Brain microvascular endothelial cell (primary cell): Measurements from ENCODE around the gene PVALB.

ENCODE experiments used
- DNase-seq: peaks from one replicate; pipeline ENCODE4 v3.0.0-alpha.2; 2020
- H3K27ac ChIP-seq: fragments of 250-450 bp; sonication (Bioruptor Pico); 2 replicates; pipeline ENCODE4 v1.5.1; 2020; ENCODE audit warnings: mild to moderate bottlenecking, moderate library complexity
- H3K27me3 ChIP-seq: fragments of 250-450 bp; sonication (Bioruptor Pico); replicated peaks from 2 replicates; pipeline ENCODE4 v1.5.1; 2020; ENCODE audit warnings: mild to moderate bottlenecking
- H3K36me3 ChIP-seq: fragments of 250-450 bp; sonication (Bioruptor Pico); replicated peaks from 2 replicates; pipeline ENCODE4 v1.5.1; 2020; ENCODE audit warnings: mild to moderate bottlenecking
- H3K4me3 ChIP-seq: 2 replicates; pipeline ENCODE4 v1.5.1; 2011; ENCODE audit warnings: low read depth, mild to moderate bottlenecking, control low read depth, low read length, moderate library complexity
- CTCF ChIP-seq: IDR thresholded peaks from 2 replicates; pipeline ENCODE4 v1.5.1; 2011; ENCODE audit warnings: low read depth, mild to moderate bottlenecking, moderate library complexity, low read length, control low read depth, inconsistent platforms; ENCODE audit errors: missing control alignments
- in situ Hi-C: cut with HindIII; loops from 2 replicates; pipeline ENCODE4 v1.10.0; 2017; ENCODE audit warnings: low sequenced_read_pairs, low pct_ligation_motif_present

Gene PVALB

GRCh38 chr22:36816339-36816635, 548 bp downstream of the PVALB start:
- H3K27me3 ChIP-seq = peaks cover 59% of the 10 kb centered on the region
- no peaks in the 10 kb centered on the region for H3K36me3 ChIP-seq
- in situ Hi-C loops = no loop called here
- H3K4me3 ChIP-seq = no peak overlapping the region
- H3K27ac ChIP-seq = no peak overlapping the region
- no peak for TF ChIP-seq CTCF
- no peak for DNase-seq

- H3K36me3 ChIP-seq = no peaks in the 10 kb centered on the region
- no peak overlapping the region for H3K4me3 ChIP-seq
- no peak overlapping the region for H3K27ac ChIP-seq
- no peak for DNase-seq
- in situ Hi-C loops = no loop called here
- no peak for TF ChIP-seq CTCF
- peaks cover 57% of the 10 kb centered on the region for H3K27me3 ChIP-seq
Measured at GRCh38 chr22:36815558-36816338, 1.1 kb downstream of the PVALB start.

GRCh38 chr22:36814801-36815200, 2.0 kb downstream of the PVALB start:
- in situ Hi-C loops = no loop called here
- peaks cover 54% of the 10 kb centered on the region for H3K27me3 ChIP-seq
- no peak for TF ChIP-seq CTCF

GRCh38 chr22:36811094-36811800, 5.6 kb downstream of the PVALB start:
- peaks cover 24% of the 10 kb centered on the region for H3K27me3 ChIP-seq
- no peak for TF ChIP-seq CTCF
- no peak overlapping the region for H3K4me3 ChIP-seq
- H3K36me3 ChIP-seq = no peaks in the 10 kb centered on the region
- no peak overlapping the region for H3K27ac ChIP-seq
- in situ Hi-C loops = no loop called here
- no peak for DNase-seq

More at GRCh38 chr22:36814801-36815200, 2.0 kb downstream of the PVALB start:
- H3K36me3 ChIP-seq = no peaks in the 10 kb centered on the region
- H3K4me3 ChIP-seq = no peak overlapping the region
- no peak overlapping the region for H3K27ac ChIP-seq
- no peak for DNase-seq

GRCh38 chr22:36809351-36809750, 7.5 kb downstream of the PVALB start:
- peaks cover 8% of the 10 kb centered on the region for H3K27me3 ChIP-seq
- no peaks in the 10 kb centered on the region for H3K36me3 ChIP-seq
- H3K27ac ChIP-seq = no peak overlapping the region
- DNase-seq = no peak
- TF ChIP-seq CTCF = no peak
- in situ Hi-C loops = no loop called here
- no peak overlapping the region for H3K4me3 ChIP-seq
